OCI-LY7 (cell line): ENCODE data around the gene SLC52A3. TPM values are rescaled to one million over a fixed set of nuclear protein-coding genes. Genes with fewer than 3 reads are reported as not detected.

Source experiments
- Bru-seq: library from RNA; stranded (reverse); fragments of 400-500 nt; gene quantifications from one replicate; lab custom pipeline; 2021; lab: Mats Ljungman, UMichigan
- BruChase-seq, 2 experiments: library from RNA; stranded (reverse); fragments of 400-500 nt; gene quantifications; one replicate each; lab custom pipeline; 2021; lab: Mats Ljungman, UMichigan
- BruUV-seq: library from RNA; stranded (reverse); fragments of 400-500 nt; replicated peaks from 2 replicates; lab custom pipeline; 2021; lab: Mats Ljungman, UMichigan
- CTCF ChIA-PET: fragments of 300-600 bp; sonication (Branson Sonifier 250); formaldehyde crosslinking; loops from one replicate; lab custom pipeline; 2022; ENCODE audit warnings: antibody characterized with exemption; ENCODE audit not compliant: unreplicated experiment; lab: Charles Lee
- POLR2A ChIA-PET: fragments of 300-600 bp; sonication (Branson Sonifier 250); formaldehyde crosslinking; loops from one replicate; lab custom pipeline; 2022; ENCODE audit warnings: antibody characterized with exemption; lab: Charles Lee
- DNase-seq: peaks from one replicate; pipeline ENCODE4 v3.0.0-alpha.2; 2015; ENCODE audit warnings: low spot score
- H2AFZ ChIP-seq: fragments of 200-600 bp; sonication (generic), shearing (Covaris generic); 2 replicates; pipeline ENCODE4 v1.6.1; 2014; ENCODE audit warnings: mild to moderate bottlenecking, antibody characterized with exemption, low read length, moderate library complexity
- H3K27ac ChIP-seq: fragments of 200-600 bp; sonication (generic); 2 replicates; pipeline ENCODE4 v1.5.1; 2014; ENCODE audit warnings: mixed run types, low read depth, mild to moderate bottlenecking, moderate library complexity, low read length, inconsistent platforms; ENCODE audit not compliant: poor library complexity, severe bottlenecking
- H3K36me3 ChIP-seq: fragments of 200-600 bp; sonication (generic); 2 replicates; pipeline ENCODE4 v1.6.1; 2014; ENCODE audit warnings: mild to moderate bottlenecking, antibody characterized with exemption, low read length, moderate library complexity, mixed read lengths; ENCODE audit not compliant: insufficient read depth
- H3K4me1 ChIP-seq: fragments of 200-600 bp; sonication (generic); 2 replicates; pipeline ENCODE4 v1.5.1; 2014; ENCODE audit warnings: mild to moderate bottlenecking, low read length; ENCODE audit not compliant: insufficient read depth, poor library complexity, severe bottlenecking
- H3K4me2 ChIP-seq: fragments of 200-600 bp; sonication (generic); 2 replicates; pipeline ENCODE4 v1.6.1; 2014; ENCODE audit warnings: mild to moderate bottlenecking, low read length
- H3K4me3 ChIP-seq: fragments of 200-600 bp; sonication (generic); 2 replicates; pipeline ENCODE4 v1.5.1; 2014; ENCODE audit warnings: mild to moderate bottlenecking, low read depth, low read length; ENCODE audit not compliant: poor library complexity, severe bottlenecking
- H3K79me2 ChIP-seq: fragments of 200-600 bp; sonication (generic); 2 replicates; pipeline ENCODE4 v1.6.1; 2016; ENCODE audit warnings: low read depth, mild to moderate bottlenecking, low read length, moderate library complexity, mixed read lengths; ENCODE audit not compliant: insufficient read depth
- H3K9me2 ChIP-seq: fragments of 200-600 bp; sonication (generic); 2 replicates; pipeline ENCODE4 v1.6.1; 2016; ENCODE audit warnings: mild to moderate bottlenecking, low read length, mixed read lengths; ENCODE audit not compliant: insufficient read depth
- H3K9me3 ChIP-seq: fragments of 200-600 bp; sonication (generic); 2 replicates; pipeline ENCODE4 v1.6.1; 2014; ENCODE audit warnings: mild to moderate bottlenecking, mixed run types, low read length, mixed read lengths
- H4K20me1 ChIP-seq: fragments of 200-600 bp; sonication (generic); 2 replicates; pipeline ENCODE4 v1.6.1; 2014; ENCODE audit warnings: mild to moderate bottlenecking, antibody characterized with exemption, low read length, moderate library complexity, mixed read lengths; ENCODE audit not compliant: insufficient read depth
- EZH2phosphoT487 ChIP-seq: fragments of 200-600 bp; sonication (generic); IDR thresholded peaks from 2 replicates; pipeline ENCODE4 v1.6.1; 2018; ENCODE audit warnings: low read depth, borderline replicate concordance, mild to moderate bottlenecking, mixed run types, antibody characterized with exemption, low read length, moderate library complexity, mixed read lengths
- intact Hi-C: fragments of 100-400 bp; cut with micrococcal nuclease; formaldehyde crosslinking; loops from one replicate; pipeline ENCODE4 v1.10.0; 2022; ENCODE audit not compliant: unreplicated experiment
- long read RNA-seq: library from polyadenylated mRNA; stranded (forward); transcript quantifications from one replicate; pipeline ENCODE4 v2.0.0, GENCODE V29; 2022
- total RNA-seq, 2 experiments: library from RNA; depleted of rRNA in 1 of 2; stranded (reverse); fragments of >200 nt in 1 of 2; shearing (Covaris generic) in 1 of 2; gene quantifications; 2 replicates each; pipeline ENCODE4 v1.2.3, GENCODE V29; 2014 to 2022
- TF ChIP-seq, protein P1 (sequence below): fragments of 200-600 bp; sonication (generic); conservative IDR thresholded peaks from 2 replicates; pipeline ENCODE4 v1.5.1; 2014; ENCODE audit warnings: mild to moderate bottlenecking, antibody characterized with exemption, low read length, moderate library complexity, mixed read lengths

The SLC52A3 gene
- total RNA-seq (2014; rRNA removed; shearing (Covaris generic)) (not detected in 2 replicates), total RNA-seq (2022) (not detected in 2 replicates), Bru-seq, nascent RNA (percentile 7 among the genes with signal in this experiment), BruChase-seq, experiment 1, labeled RNA remaining after a 6-hour chase (not detected), BruChase-seq, experiment 2, labeled RNA remaining after a 2-hour chase (percentile 17 among the genes with signal in this experiment)
- long read RNA-seq, result 0 reads

DNA sequence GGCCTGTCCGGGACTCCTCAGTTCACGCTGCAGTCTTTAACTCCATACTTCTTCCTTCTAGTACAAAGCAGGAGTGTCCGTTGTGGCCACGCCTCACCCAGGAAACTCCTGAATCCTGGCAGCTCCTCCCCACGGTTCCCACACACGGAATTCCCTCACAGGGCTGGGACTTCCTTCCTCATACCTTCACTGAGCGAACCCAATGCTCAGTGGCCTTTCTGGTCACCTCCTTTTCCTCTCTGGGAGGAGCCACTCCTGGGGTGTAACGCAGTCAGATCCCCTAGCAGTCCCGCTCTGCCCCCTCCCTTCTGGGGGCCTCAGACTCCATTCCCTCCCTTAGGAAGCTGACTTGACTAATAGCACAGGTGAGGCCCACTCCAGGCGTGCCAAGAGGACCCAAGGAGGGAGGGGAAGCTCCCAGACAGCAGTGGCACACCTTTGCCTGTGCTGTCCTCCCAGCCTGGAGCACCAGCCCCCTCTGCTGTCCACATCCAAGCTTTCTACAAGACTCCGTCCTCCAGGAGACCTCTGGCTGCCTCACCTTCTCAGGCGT is at the start of gene SLC52A3:
Gene SLC52A3 (minus strand): TSS at position 75 of the 553 bp plus-strand sequence. CDS start 2,726 bp downstream, outside the sequence.
- ChIA-PET POLR2A (no interaction called here), CTCF (no interaction called here)
- BruUV-seq, result no TSS peak
- Histone ChIP-seq H3K27ac (no peak within 1 kb of the TSS), H3K4me2 (no peak within 1 kb of the TSS), H4K20me1 (no peaks in the 10 kb centered on the region), H3K36me3 (no peaks in the 10 kb centered on the region), H3K9me3 (0 out of 2 replicates have a peak, but pooled peaks cover 5% of the 10 kb centered on the region), H3K9me2 (no peaks in the 10 kb centered on the region), H3K4me3 (no peak within 1 kb of the TSS), H3K4me1 (no peaks in the 10 kb centered on the region), H2AFZ (no peak within 1 kb of the TSS), H3K79me2 (no peaks in the 10 kb centered on the region)
- intact Hi-C loops, result no loop called here
- DNase-seq, result no peak
- TF ChIP-seq EZH2phosphoT487, result no peak
- TF ChIP-seq, protein P1, sequence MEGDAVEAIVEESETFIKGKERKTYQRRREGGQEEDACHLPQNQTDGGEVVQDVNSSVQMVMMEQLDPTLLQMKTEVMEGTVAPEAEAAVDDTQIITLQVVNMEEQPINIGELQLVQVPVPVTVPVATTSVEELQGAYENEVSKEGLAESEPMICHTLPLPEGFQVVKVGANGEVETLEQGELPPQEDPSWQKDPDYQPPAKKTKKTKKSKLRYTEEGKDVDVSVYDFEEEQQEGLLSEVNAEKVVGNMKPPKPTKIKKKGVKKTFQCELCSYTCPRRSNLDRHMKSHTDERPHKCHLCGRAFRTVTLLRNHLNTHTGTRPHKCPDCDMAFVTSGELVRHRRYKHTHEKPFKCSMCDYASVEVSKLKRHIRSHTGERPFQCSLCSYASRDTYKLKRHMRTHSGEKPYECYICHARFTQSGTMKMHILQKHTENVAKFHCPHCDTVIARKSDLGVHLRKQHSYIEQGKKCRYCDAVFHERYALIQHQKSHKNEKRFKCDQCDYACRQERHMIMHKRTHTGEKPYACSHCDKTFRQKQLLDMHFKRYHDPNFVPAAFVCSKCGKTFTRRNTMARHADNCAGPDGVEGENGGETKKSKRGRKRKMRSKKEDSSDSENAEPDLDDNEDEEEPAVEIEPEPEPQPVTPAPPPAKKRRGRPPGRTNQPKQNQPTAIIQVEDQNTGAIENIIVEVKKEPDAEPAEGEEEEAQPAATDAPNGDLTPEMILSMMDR, result no peak

DNA sequence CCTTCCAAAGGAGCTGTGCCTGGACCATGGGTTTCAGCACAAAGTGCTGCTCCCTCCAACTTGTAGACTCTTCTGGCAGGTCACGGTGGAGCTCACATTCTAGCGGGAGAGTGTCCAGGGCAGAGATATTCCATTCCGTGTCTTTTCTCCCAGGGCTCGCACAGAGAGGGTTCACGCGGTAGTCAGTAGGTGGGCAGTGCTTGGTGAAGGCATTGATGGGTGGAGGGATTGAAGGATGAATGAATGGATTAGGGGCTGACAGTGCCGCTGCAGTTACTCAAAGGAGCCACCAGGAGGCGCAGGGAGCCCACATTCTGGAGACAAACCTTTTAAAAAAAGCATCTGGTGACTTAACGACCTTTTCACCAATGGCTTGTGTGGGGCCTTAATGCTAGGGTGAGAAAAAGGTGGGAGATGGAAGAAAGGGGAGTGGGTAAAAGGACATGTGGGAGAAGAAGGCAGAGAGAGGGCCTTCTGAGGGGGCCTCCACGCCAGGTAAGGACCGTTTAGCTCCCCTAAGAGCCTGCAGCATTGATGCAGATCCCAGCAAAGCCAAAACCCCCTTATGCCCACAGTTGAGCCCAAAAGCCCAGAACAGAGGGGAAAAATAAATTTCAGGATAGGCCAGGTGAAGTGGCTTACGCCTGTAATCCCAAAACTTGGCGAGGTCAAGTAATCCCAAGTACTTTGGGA is 47.8 kb upstream of the SLC52A3 start:
- no peaks in the 10 kb centered on the region for H4K20me1 ChIP-seq
- no peaks in the 10 kb centered on the region for H3K79me2 ChIP-seq
- H3K4me3 ChIP-seq, result no peak overlapping the region
- ChIA-PET CTCF (interaction anchor here (0.5 kb wide), 1 partner anchor 1852 kb away, joined by 3 read pairs; no protein-coding TSS in a partner anchor), POLR2A (no interaction called here)
- peak; percentile 74 for DNase-seq
- intact Hi-C loops, result loop anchor here (1.0 to 10.0 kb wide), 4 partner anchors 69 to 399 kb away; no protein-coding TSS in a partner anchor
- no peaks in the 10 kb centered on the region for H3K9me3 ChIP-seq
- H3K36me3 ChIP-seq, result no peaks in the 10 kb centered on the region
- no TSS peak for BruUV-seq
- no peak overlapping the region for H2AFZ ChIP-seq
- H3K9me2 ChIP-seq, result no peaks in the 10 kb centered on the region
- no peaks in the 10 kb centered on the region for H3K4me1 ChIP-seq
- H3K4me2 ChIP-seq, result no peak overlapping the region
- TF ChIP-seq EZH2phosphoT487, result no peak
- TF ChIP-seq, protein P1, result peak; percentile 97
- H3K27ac ChIP-seq, result no peak overlapping the region
